KBM-7 (cell line): ENCODE data around the gene RSPH10B2.
"Not testable (repeated sequence)": the region's sequence is repeated elsewhere in the genome, so short reads cannot be mapped to it uniquely, and the experiment has no call there.

ENCODE experiments used
- DNase-seq: peaks from one replicate; pipeline ENCODE4 v3.0.0-alpha.2; 2015
- in situ Hi-C: fragments of 300-500 bp; cut with MboI; formaldehyde crosslinking; loops from 2 replicates; pipeline ENCODE4 v1.14.3; 2020; ENCODE audit warnings: low sequenced_read_pairs, low pct_unique_long_range_greater_than_20kb, mixed read lengths

RSPH10B2 gene

DNA sequence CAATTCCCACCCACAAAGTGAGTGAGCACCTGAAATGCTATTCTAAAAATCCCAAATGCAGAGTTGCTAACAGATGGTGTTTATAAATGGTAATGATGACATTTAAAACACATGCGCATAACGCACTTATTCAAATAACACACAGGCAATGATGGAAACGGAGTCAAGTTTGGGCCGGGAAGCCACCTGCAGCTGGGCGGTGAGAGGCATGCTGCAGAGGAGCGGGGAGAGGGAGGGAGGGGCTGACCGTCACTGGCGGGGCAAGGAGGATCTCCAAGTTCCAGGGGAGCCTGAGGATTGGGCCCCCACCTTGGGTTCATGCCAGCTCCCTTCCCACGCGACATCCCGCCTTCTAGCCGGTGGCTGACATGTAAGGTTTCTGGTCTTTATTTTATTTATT is 7.3 kb downstream of the RSPH10B2 start:
- DNase-seq, in situ Hi-C loops: not testable (repeated sequence)

DNA sequence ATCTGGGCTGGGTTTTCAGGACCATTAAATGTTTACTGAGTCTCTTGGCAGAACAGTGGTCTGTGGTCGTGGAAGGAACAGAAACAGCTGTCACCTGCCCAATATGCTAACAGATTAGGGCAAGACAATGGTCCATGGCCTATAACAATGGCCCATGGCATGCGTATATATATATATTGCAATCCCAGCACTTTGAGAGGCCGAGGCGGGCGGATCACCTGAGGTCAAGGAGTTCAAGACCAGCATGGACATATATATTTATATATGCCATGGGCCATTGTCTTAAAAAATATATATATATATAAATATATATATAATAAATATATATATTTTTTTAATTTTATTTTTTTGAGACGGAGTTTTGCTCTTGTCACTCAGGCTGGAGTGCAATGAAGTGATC is 27.7 kb downstream of the RSPH10B2 start:
- in situ Hi-C loops, DNase-seq: not testable (repeated sequence)

DNA sequence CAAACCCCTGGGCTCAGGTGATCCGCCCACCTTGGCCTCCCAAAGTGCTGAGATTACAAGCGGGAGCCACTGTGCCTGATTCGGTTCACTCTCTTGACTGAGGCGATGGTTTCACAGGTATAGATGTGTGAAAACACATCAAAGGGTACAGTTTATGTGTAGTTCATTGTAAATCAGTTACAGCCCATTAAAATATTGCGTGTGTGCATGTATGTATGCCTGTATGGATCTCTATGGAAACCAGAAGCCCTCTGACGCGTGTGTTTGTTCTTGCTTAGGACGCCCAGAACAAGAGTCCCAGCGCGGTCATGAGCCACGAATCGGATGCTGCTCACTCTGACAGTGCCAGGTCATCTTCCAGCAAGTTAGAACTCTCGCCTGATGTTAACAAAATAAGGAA is 35.5 kb downstream of the RSPH10B2 start:
- in situ Hi-C loops, DNase-seq: not testable (repeated sequence)

DNA sequence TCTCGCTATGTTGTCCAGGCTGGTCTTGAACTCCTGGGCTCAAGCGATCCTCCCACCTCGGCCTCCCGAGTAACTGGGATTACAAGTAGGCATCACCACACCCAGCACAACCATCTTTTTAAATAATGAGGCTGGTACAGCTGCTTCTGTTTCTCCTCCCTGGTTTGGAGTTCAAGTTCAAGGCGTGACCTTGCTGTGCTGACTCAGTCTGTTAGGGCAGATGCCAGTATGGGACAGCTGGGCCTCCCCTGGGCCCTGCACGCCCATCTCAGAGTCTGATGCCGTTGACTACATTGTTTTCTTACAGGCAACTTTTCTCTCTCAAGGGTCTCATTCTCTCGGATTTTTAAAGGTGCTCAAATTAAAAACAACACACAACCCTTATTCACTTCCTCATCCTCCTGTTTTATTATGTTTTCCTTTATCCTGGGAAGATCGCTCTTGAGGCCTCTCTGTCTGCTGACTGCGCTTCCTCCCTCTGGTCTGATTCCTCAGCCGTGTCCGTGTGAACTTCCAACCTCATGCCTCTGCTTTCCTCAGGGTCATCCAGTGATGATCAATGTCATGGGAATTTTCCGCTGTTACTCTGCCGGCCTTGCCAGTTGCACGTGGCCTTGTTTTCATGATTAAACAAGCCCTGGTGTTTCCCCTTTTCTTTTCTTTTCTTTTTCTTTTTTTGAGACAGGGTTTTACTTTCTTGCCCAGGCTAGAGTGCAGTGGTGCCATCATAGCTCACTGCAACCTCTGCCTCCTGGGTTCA is 38.4 kb downstream of the RSPH10B2 start:
- in situ Hi-C loops, DNase-seq: not testable (repeated sequence)

DNA sequence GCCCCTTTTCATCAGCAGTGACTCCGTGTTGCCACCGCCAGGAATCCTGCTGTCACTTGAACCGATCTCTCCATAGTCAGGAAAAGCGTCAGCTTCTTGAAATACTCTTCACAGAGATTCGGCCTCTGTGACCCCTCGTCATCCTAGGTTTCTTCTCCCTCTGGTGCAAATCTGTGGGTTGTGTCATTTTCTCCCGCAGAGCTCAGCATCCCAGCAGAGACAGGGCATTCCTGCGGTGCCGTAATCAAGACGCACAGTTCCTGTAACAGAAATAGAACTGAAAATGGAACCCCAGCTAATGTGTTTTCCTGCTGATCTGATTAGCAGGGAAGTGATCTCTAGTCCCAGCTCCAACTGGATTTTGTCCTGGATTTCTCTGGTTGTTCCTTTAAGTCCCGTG is 40.4 kb downstream of the RSPH10B2 start:
- in situ Hi-C loops, DNase-seq: not testable (repeated sequence)

DNA sequence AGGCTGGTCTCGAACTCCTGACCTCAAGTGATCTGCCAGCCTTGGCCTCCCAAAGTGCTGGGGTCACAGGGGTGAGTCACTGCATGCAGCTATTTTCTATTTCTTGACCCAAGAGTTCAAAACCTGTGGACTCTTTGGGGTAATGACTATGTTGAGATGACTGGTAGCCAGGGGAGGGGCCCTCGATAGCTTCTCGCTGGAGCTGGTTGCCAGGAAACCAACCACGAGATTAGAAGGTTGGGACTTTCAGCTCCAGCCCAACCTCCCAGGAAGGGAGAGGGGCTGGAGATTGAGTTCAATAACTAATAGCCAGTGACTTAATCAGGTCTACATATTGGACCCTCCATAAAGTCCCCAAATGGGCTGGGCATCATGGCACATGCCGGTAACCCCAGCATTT is 43.3 kb downstream of the RSPH10B2 start:
- in situ Hi-C loops, DNase-seq: not testable (repeated sequence)

DNA sequence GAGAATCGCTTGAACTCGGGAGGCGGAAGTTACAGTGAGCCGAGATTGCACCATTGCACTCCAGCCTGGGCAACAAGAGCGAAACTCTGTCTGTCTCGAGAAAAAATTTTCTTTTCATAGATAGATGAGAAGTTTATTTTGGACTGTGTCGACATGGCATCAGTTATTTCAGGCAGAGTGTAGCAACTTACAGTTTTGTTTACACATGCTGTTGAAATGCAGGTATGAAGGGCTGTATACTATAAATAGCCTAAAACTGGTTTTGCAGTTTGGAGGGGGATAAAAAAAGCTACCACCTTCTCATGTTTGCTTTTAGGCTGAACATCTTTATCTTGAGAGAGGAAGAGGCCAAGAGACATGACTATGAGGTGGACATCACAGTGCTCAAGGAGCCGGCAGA is 44.1 kb downstream of the RSPH10B2 start:
- DNase-seq, in situ Hi-C loops: not testable (repeated sequence)

DNA sequence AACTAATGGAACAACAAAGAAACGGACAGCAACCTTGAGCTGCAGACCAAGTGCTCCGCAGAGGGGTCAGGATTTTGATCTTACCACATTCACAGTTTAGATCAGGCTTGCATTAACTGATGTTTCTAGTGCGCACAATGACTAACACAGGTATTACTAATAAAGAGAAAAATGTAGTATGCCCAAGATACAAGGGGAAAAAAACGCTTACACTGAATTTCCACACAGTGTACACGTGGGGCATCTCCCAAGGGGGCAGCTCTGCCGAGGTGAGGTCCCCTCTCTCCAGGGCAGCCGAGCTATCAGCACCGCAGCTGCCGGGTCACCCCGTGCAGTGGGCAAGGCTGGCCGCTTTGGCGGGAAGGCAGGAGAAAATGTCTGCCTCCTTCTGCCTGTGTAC is 46.0 kb downstream of the RSPH10B2 start:
- DNase-seq: not testable (repeated sequence)
- in situ Hi-C loops: loop anchor here (25.0 kb wide), 1 partner anchor 888 kb away; no protein-coding TSS in a partner anchor

DNA sequence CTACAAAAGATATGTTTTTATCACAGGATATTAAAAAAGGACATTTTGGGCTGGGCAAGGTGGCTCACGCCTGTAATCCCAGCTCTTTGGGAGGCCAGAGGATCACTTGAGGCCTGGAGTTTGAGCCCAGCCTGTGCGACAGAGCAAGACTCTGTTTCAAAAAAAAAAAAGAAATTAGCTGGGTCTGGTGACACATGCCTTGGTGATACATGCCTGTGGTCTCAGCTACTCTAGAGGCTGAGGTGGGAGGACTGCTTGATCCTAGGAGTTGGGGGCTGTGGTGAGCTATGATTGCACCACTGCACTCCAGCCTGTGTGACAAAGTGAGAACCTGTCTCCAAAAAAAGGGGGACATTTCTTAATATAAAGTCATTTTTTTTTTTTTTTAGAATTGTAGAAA is 46.4 kb downstream of the RSPH10B2 start:
- in situ Hi-C loops: loop anchor here (25.0 kb wide), 1 partner anchor 888 kb away; no protein-coding TSS in a partner anchor
- DNase-seq: not testable (repeated sequence)

DNA sequence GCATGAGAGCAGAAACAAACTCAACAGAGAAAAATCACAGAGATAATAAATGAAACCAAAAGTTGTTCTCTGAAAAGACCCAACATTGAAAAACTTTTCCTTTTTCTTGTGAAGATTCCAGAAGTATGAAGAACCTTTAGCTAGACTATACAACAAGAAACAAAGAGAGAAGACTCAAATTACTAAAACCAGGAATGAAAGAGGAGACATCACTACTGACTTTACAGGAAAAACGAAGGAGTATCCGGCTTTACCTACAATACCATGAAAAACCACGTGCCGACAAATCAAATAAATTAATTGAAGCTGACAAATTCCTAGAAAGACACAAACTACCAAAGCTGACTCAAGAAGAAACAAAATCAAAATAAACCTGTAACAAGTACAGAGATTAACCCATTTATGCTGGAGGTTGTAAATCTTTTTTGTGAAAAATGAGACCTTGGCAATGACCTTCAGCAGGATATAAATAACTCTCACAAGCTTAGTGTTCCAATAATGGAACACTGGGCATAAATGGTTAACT is 53.6 kb downstream of the RSPH10B2 start:
- in situ Hi-C loops: loop anchor here (25.0 kb wide), 1 partner anchor 895 kb away; no protein-coding TSS in a partner anchor
- DNase-seq: not testable (repeated sequence)

DNA sequence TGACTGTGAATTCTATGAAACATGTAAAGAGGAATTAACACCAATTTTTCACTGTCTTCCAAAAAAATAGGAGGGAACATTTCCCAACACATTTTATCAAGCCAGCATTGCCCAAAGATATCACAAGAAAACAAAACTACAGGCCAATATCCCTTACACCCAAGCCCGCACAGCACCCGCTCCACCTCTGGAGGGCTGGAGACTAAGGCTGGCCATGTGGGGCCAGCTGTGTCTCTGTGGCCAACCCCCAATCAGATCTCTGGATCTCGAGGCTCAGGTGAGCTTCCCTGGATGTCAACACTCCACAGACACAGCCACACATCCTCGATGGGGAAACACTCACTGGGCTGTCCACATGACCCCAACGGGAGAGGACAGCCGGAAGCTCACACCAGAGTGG is 54.1 kb downstream of the RSPH10B2 start:
- in situ Hi-C loops: loop anchor here (25.0 kb wide), 1 partner anchor 896 kb away; no protein-coding TSS in a partner anchor
- not testable (repeated sequence) for DNase-seq

DNA sequence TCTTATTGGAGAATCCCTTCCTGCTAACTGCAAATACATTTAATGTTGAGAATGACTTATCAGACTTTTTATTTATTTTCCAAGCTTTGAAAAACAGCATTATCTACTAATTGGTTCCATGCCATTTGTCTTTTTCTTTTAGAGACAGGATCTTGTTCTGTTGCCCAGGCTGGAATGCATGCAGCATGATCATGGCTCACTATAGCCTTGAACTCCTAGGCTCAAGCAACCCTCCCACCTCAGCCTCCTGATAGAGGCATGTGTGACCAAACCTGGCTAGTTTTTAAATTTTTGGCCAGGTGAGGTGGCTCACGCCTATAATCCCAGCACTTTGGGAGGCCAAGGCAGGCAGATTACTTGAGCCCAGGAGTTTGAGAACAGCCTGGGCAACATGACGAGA is 59.1 kb downstream of the RSPH10B2 start:
- not testable (repeated sequence) for DNase-seq
- in situ Hi-C loops: loop anchor here (25.0 kb wide), 1 partner anchor 901 kb away; no protein-coding TSS in a partner anchor

DNA sequence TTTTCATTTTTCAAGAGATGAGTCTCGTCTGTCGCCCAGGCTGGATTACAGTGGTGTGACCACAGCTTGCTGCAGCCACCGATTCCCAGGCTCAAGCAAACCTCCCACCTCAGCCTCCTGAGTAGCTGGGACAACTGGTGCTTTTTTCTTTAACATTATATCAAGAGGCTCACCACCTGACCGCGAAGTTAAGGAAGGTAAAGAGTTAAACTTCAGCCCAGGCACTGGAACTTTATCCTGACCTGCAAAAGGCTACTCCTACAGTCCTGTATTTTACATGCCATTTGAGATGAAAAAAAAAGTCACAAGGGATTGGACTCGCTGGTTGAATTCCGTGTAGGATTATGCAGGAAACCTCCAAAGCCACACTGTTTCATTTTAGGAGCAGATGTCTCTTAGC is 61.6 kb downstream of the RSPH10B2 start:
- in situ Hi-C loops: loop anchor here (25.0 kb wide), 1 partner anchor 903 kb away; no protein-coding TSS in a partner anchor
- not testable (repeated sequence) for DNase-seq

DNA sequence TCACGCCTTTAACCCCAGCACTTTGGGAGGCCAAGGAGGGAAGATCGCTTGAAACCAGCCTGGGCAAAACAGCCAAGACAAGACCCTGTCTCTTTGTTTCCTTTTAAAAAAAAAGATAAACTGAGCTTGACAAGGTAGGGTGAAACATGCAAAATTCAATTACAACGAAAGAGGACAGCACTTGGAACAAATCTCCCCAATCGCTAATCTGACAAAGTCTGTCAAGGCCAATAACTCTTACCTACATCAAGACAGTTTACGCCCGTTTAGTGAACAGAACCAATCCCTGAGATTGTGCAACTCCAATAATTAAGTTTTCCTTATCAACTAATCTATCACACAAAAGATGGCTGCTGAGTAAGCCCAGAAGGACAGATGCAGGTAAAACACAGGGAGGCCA is 67.7 kb downstream of the RSPH10B2 start:
- in situ Hi-C loops: loop anchor here (25.0 kb wide), 1 partner anchor 909 kb away; no protein-coding TSS in a partner anchor
- not testable (repeated sequence) for DNase-seq

DNA sequence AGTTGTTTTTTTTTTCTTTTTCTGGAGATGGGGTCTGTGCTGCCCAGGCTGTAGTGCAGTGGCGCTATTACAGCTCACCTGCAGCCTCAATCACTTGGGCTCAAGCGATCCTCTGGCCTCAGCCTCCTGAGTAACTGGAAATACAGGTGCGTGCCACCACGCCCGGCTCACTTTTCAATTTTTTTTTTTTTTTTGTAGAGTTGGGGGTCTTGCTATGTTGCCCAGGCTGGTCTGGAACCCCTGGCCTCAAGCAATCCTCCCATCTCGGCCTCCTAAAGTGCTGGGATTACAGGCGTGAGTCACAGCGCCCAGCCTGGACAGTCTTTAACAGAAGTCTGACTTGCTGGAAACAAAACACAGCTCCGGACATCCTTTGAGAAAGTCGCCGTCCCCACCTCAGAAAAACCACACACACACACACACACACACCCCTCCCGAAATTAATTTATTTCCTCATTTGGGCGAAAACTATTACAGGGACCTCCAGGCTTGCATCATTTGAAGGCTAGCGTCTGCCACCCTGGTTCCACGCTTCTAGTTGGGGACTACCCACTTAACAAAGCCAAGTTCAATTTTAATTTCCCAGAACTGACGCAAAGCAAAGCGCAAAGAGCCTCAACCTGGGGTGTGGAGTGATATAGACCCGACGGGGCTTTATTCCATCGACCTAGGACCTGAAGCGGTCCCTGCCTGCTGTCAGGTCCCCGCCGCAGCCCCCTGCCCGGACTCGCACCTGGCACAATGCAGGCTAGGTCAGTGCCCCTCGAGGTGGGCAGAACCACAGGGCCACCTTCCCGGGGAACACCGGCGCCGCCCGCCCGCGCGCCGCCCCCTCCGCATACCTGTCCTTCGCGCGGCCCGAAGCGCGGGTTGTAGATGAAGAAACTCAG is 71.6 kb downstream of the RSPH10B2 start:
- in situ Hi-C loops, DNase-seq: not testable (repeated sequence)

DNA sequence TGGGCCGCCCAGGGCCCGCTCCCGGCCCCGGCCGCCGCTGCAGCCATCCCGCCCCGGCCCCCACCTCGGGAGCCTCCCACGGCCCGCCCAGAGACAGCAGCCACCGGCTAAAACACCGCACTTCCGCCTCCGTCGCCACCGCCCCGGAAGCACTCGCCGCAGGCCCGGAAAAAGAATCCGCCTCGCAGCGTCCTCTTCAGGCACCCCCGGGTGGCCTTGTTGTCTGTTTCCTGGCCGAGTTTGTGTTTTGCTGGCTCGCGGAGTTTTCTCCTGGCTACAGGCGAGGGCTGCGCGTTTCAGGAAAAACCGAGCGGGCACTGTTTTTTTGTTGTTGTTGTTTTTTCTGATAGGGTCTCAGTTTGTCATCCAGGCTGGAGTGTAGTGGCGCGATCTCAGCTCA is 72.2 kb downstream of the RSPH10B2 start, which contains the start of gene CCZ1B:
CCZ1B (minus strand) TSS at position 125 of the 400 bp plus-strand sequence; CDS start at position 47, 78 bp downstream.
- in situ Hi-C loops: not testable (repeated sequence)
- DNase-seq: peak; percentile 74

DNA sequence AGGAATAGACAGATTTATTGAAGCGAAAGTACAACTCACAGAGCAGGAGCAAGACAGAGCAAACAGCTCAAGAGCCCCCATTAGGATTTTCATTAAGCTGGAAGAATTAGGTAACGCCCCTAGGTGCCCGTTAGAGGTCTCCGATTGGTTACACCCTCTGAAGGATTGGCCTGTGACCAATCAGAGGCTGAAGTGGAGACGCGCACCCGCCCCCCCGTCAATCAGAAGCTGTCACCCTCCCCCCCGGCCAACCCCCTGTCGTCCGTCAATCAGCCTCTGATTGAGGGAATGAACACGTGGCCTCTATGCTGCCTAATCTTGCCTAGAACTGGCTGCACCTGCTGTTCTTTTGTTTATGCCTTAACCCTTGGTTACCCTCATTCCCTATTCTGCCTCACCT is 73.3 kb downstream of the RSPH10B2 start:
- in situ Hi-C loops, DNase-seq: not testable (repeated sequence)

DNA sequence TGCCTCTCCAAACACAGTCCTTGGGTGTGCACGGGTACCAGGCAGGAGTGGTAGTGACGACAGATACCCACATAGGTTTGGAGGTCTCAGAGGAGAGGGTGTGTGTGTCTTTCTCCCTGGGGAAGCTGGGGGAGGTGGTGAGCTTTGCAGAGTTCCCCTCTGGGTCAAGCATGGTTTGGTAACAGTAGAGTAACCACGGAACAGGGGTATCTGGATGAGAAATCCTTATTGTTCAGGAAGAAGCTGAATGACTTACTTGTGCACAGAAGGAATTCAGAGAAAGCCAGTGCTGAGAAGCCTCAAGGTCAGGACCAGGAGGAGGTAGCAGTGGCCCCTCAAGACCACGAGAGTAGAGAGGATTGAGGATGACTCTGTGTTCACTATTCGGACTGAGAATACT is 75.7 kb downstream of the RSPH10B2 start:
- in situ Hi-C loops, DNase-seq: not testable (repeated sequence)

DNA sequence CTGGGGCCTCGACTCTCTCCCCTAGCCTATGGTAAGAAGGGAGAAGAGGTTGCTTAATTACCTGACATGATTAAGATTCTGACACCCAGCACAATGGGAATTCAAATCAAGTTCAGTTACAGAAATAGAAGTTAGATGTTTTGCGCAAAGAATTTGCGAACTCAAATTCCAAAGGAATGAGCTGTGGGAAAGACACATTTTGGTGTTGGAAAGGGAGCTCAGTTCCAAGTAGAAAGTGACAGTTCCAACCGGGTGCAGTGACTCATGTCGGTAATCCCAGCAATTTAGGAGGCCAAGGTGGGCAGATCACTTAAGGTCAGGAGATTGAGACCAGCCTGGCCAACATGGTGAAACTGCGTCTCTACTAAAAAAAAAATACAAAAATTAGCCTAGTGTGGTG is 76.1 kb downstream of the RSPH10B2 start:
- DNase-seq, in situ Hi-C loops: not testable (repeated sequence)
